Measurements from ENCODE around the gene CYBC1.
A peak's percentile ranks its signal among the peaks of the same experiment; 100 is the strongest.

CYBC1 gene

GRCh38 chr17:82490512-82491195 is 40.1 kb upstream of the CYBC1 start:
- H3K36me3 Mint-ChIP-seq (ENCODE audit: low read depth), result peaks cover 28% of the 10 kb centered on the region
- H3K4me1 Mint-ChIP-seq, result peaks cover 9% of the 10 kb centered on the region
- no peaks in the 10 kb centered on the region for H3K9me3 Mint-ChIP-seq
- no peak overlapping the region for H3K4me3 Mint-ChIP-seq
- peak overlapping the region in 1 of 3 experiments; percentile 59 for H3K27ac Mint-ChIP-seq
- H3K27me3 Mint-ChIP-seq (ENCODE audit: low read depth), result peaks cover 8% of the 10 kb centered on the region
- TF ChIP-seq, protein P1, sequence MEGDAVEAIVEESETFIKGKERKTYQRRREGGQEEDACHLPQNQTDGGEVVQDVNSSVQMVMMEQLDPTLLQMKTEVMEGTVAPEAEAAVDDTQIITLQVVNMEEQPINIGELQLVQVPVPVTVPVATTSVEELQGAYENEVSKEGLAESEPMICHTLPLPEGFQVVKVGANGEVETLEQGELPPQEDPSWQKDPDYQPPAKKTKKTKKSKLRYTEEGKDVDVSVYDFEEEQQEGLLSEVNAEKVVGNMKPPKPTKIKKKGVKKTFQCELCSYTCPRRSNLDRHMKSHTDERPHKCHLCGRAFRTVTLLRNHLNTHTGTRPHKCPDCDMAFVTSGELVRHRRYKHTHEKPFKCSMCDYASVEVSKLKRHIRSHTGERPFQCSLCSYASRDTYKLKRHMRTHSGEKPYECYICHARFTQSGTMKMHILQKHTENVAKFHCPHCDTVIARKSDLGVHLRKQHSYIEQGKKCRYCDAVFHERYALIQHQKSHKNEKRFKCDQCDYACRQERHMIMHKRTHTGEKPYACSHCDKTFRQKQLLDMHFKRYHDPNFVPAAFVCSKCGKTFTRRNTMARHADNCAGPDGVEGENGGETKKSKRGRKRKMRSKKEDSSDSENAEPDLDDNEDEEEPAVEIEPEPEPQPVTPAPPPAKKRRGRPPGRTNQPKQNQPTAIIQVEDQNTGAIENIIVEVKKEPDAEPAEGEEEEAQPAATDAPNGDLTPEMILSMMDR (IDR thresholded peaks at IDR 0.05; ENCODE audit: unreplicated experiment in 3 of 3), result no peak

- H3K36me3 Mint-ChIP-seq (ENCODE audit: low read depth), result peaks cover 35% of the 10 kb centered on the region
- H3K27me3 Mint-ChIP-seq (ENCODE audit: low read depth), result peaks cover 8% of the 10 kb centered on the region
- TF ChIP-seq, protein P1 (IDR thresholded peaks at IDR 0.05; ENCODE audit: unreplicated experiment in 3 of 3), result no peak
- no peak overlapping the region for H3K4me3 Mint-ChIP-seq
- peaks cover 9% of the 10 kb centered on the region for H3K4me1 Mint-ChIP-seq
- H3K27ac Mint-ChIP-seq, result peak overlapping the region in 1 of 3 experiments; percentile 59
- H3K9me3 Mint-ChIP-seq, result no peaks in the 10 kb centered on the region
These were observed 39.4 kb upstream of the CYBC1 start for GRCh38 chr17:82489851-82490511.

DNA sequence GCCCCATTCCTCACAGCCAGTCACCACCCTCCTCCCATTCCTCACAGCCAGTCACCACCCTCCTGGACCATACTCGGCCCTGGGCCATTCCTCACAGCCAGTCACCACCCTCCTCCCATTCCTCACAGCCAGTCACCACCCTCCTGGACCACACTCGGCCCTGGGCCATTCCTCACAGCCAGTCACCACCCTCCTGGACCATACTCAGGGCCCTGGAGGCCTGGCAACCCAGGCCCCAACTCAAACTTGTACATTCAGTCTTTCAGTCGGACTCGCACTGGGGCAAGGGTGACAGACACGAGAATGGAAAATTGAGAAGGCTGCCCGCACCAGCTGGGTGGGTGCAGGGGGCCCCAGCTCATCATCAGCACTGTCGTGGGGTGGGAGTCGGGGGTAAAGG is 38.6 kb upstream of the CYBC1 start:
- TF ChIP-seq, protein P1 (IDR thresholded peaks at IDR 0.05; ENCODE audit: unreplicated experiment in 3 of 3), result no peak

GRCh38 chr17:82487910-82488309 is 37.4 kb upstream of the CYBC1 start:
- TF ChIP-seq, protein P1 (IDR thresholded peaks at IDR 0.05; ENCODE audit: unreplicated experiment in 3 of 3), result no peak
- Mint-ChIP-seq H3K4me3 (no peak overlapping the region), H3K9me3 (no peaks in the 10 kb centered on the region), H3K36me3 (ENCODE audit: low read depth) (peaks cover 46% of the 10 kb centered on the region), H3K27ac (no peak overlapping the region), H3K27me3 (ENCODE audit: low read depth) (peaks cover 4% of the 10 kb centered on the region), H3K4me1 (peaks cover 5% of the 10 kb centered on the region)

More for the DNA sequence above, 38.6 kb upstream of the CYBC1 start:
- H3K4me3 Mint-ChIP-seq, result no peak overlapping the region
- peaks cover 5% of the 10 kb centered on the region for H3K4me1 Mint-ChIP-seq
- peaks cover 40% of the 10 kb centered on the region for H3K36me3 Mint-ChIP-seq (ENCODE audit: low read depth)
- H3K27me3 Mint-ChIP-seq (ENCODE audit: low read depth), result peaks cover 5% of the 10 kb centered on the region
- H3K9me3 Mint-ChIP-seq, result no peaks in the 10 kb centered on the region
- peak overlapping the region in 1 of 3 experiments; percentile 15 for H3K27ac Mint-ChIP-seq

DNA sequence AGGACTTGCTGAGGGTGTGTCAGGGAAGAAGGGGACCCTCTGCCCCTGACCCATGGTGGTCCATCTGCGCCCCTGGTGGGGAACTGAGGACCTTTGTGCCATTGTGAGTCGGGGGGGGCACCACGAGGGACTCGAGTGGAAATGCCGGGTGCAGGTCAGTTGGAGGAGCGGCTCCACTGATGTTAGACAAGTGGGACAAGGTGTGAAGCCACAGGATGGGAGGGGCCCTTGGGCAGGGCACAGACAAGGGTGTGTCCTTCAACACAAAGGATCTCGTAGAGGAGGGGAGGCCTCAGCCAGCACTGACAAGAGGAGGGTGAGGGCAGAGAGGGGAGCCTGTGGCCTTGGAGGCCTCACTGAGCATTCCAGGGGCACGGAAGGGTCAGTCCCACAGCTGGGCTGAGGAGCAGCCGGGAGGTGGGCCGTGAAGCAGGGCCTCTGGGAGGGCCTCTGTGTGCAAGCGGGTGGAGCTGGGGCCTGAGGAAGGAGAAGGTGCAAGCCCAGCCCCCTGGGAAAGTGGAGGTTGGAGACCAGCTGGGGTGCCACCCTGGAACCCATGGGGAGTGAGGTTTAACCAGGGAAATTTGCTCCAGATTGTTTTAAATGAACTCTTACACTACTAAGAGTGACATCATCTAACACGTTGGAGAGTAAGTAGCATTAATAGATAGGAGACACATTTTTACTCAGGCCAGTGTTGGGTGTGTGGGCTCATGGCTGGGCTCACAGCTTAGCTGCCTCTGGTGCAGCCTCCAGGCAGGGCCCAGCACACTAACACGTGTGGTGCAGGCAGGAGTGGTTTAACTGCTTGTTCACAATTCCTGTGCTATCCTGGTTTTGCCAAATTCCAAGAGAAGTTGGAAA is 35.9 kb upstream of the CYBC1 start:
- Mint-ChIP-seq H3K27ac (peak overlapping the region in 1 of 3 experiments; percentile 25), H3K4me3 (no peak overlapping the region), H3K27me3 (ENCODE audit: low read depth) (no peaks in the 10 kb centered on the region), H3K9me3 (no peaks in the 10 kb centered on the region), H3K4me1 (peaks cover 5% of the 10 kb centered on the region), H3K36me3 (ENCODE audit: low read depth) (peaks cover 56% of the 10 kb centered on the region)
- TF ChIP-seq, protein P1 (IDR thresholded peaks at IDR 0.05; ENCODE audit: unreplicated experiment in 3 of 3), result no peak

Measured in nephron (organoid).